ENCODE data around the gene CTAGE1.
A peak's percentile ranks its signal among the peaks of the same experiment; 100 is the strongest.

CTAGE1 gene

GRCh38 chr18:22408059-22408458 is 9.7 kb downstream of the CTAGE1 start:
- Histone ChIP-seq H3K4me1 (ENCODE audit: insufficient read depth, low read length, poor library complexity, severe bottlenecking) (no peaks in the 10 kb centered on the region), H3K4me3 (ENCODE audit: low read length, poor library complexity, severe bottlenecking) (no peak overlapping the region), H2AFZ (ENCODE audit: low read length) (no peak overlapping the region), H3K27me3 (ENCODE audit: insufficient read depth, low read length, poor library complexity, severe bottlenecking) (no peaks in the 10 kb centered on the region), H3K36me3 (ENCODE audit: insufficient read depth, low read length) (no peaks in the 10 kb centered on the region), H3K9ac (ENCODE audit: low read depth, low read length, poor library complexity, severe bottlenecking) (no peak overlapping the region), H3K9me3 (ENCODE audit: insufficient read depth, low read depth, low read length) (peaks cover 3% of the 10 kb centered on the region; the same call in 1 of the 2 replicates), H3K79me2 (ENCODE audit: insufficient read depth, low read length) (no peaks in the 10 kb centered on the region), H3K9me2 (replicated peaks; ENCODE audit: low read depth, low read length) (no peaks in the 10 kb centered on the region), H4K20me1 (ENCODE audit: insufficient read depth, low read length, poor library complexity, severe bottlenecking) (no peaks in the 10 kb centered on the region), H3K4me2 (ENCODE audit: low read depth, low read length, poor library complexity, severe bottlenecking) (no peak overlapping the region), H3F3A (ENCODE audit: low read depth) (no peaks in the 10 kb centered on the region)
- peak; percentile 40; the same call in 1 of the 2 replicates for TF ChIP-seq CTCF (conservative IDR thresholded peaks at IDR 0.05; ENCODE audit: low read length)
- TF ChIP-seq EZH2phosphoT487 (IDR thresholded peaks at IDR 0.05; ENCODE audit: borderline replicate concordance), result no peak

GRCh38 chr18:22405142-22405541 is 12.6 kb downstream of the CTAGE1 start:
- H3K9me2 ChIP-seq (replicated peaks; ENCODE audit: low read depth, low read length), result no peaks in the 10 kb centered on the region
- no peak overlapping the region for H3K4me2 ChIP-seq (ENCODE audit: low read depth, low read length, poor library complexity, severe bottlenecking)
- H3K27me3 ChIP-seq (ENCODE audit: insufficient read depth, low read length, poor library complexity, severe bottlenecking), result no peaks in the 10 kb centered on the region
- H3F3A ChIP-seq (ENCODE audit: low read depth), result no peaks in the 10 kb centered on the region
- H3K9ac ChIP-seq (ENCODE audit: low read depth, low read length, poor library complexity, severe bottlenecking), result no peak overlapping the region
- TF ChIP-seq EZH2phosphoT487 (IDR thresholded peaks at IDR 0.05; ENCODE audit: borderline replicate concordance), result no peak
- TF ChIP-seq CTCF (conservative IDR thresholded peaks at IDR 0.05; ENCODE audit: low read length), result no peak
- no peaks in the 10 kb centered on the region for H4K20me1 ChIP-seq (ENCODE audit: insufficient read depth, low read length, poor library complexity, severe bottlenecking)
- no peaks in the 10 kb centered on the region for H3K4me1 ChIP-seq (ENCODE audit: insufficient read depth, low read length, poor library complexity, severe bottlenecking)
- H3K79me2 ChIP-seq (ENCODE audit: insufficient read depth, low read length), result no peaks in the 10 kb centered on the region
- H3K4me3 ChIP-seq (ENCODE audit: low read length, poor library complexity, severe bottlenecking), result no peak overlapping the region
- H2AFZ ChIP-seq (ENCODE audit: low read length), result no peak overlapping the region
- H3K9me3 ChIP-seq (ENCODE audit: insufficient read depth, low read depth, low read length), result peaks cover 3% of the 10 kb centered on the region; the same call in 1 of the 2 replicates
- H3K36me3 ChIP-seq (ENCODE audit: insufficient read depth, low read length), result no peaks in the 10 kb centered on the region

GRCh38 chr18:22403950-22404349 is 13.8 kb downstream of the CTAGE1 start:
- H2AFZ ChIP-seq (ENCODE audit: low read length), result no peak overlapping the region
- H3K4me2 ChIP-seq (ENCODE audit: low read depth, low read length, poor library complexity, severe bottlenecking), result no peak overlapping the region
- H3K4me3 ChIP-seq (ENCODE audit: low read length, poor library complexity, severe bottlenecking), result no peak overlapping the region
- H3K9me2 ChIP-seq (replicated peaks; ENCODE audit: low read depth, low read length), result no peaks in the 10 kb centered on the region
- H3F3A ChIP-seq (ENCODE audit: low read depth), result no peaks in the 10 kb centered on the region
- peaks cover 3% of the 10 kb centered on the region; the same call in 1 of the 2 replicates for H3K9me3 ChIP-seq (ENCODE audit: insufficient read depth, low read depth, low read length)
- no peaks in the 10 kb centered on the region for H3K79me2 ChIP-seq (ENCODE audit: insufficient read depth, low read length)
- H3K36me3 ChIP-seq (ENCODE audit: insufficient read depth, low read length), result no peaks in the 10 kb centered on the region
- no peak overlapping the region for H3K9ac ChIP-seq (ENCODE audit: low read depth, low read length, poor library complexity, severe bottlenecking)
- H3K27me3 ChIP-seq (ENCODE audit: insufficient read depth, low read length, poor library complexity, severe bottlenecking), result no peaks in the 10 kb centered on the region
- H4K20me1 ChIP-seq (ENCODE audit: insufficient read depth, low read length, poor library complexity, severe bottlenecking), result no peaks in the 10 kb centered on the region
- no peak for TF ChIP-seq CTCF (conservative IDR thresholded peaks at IDR 0.05; ENCODE audit: low read length)
- TF ChIP-seq EZH2phosphoT487 (IDR thresholded peaks at IDR 0.05; ENCODE audit: borderline replicate concordance), result no peak
- no peaks in the 10 kb centered on the region for H3K4me1 ChIP-seq (ENCODE audit: insufficient read depth, low read length, poor library complexity, severe bottlenecking)
